Lower leg skin (tissue), 4 donors: ENCODE measurements around the gene OR4D1. TPM values are rescaled to one million over a fixed set of nuclear protein-coding genes. Genes with fewer than 3 reads are reported as not detected.

Experiments used
- DNase-seq, 2 donors: peaks; one replicate each; pipeline ENCODE4 v3.0.0-alpha.2; 2019; ENCODE audit warnings: low spot score in 2 of 2
- H3K4me3 ChIP-seq: fragments of 200-600 bp; sonication (generic); 2 replicates; pipeline ENCODE4 v1.5.1; 2017; ENCODE audit warnings: mild to moderate bottlenecking, low read depth; ENCODE audit not compliant: poor library complexity, severe bottlenecking
- CTCF ChIP-seq, 3 donors: fragments of 450-650 bp; IDR thresholded peaks; one replicate each; pipeline ENCODE4 v1.5.1; 2016; ENCODE audit warnings: antibody characterized with exemption in 3 of 3, mild to moderate bottlenecking in 3 of 3, moderate library complexity in 2 of 3
- POLR2A ChIP-seq, 2 donors: fragments of 450-650 bp; IDR thresholded peaks; one replicate each; pipeline ENCODE4 v1.6.1; 2016 to 2017; ENCODE audit warnings: antibody characterized with exemption in 2 of 2, mild to moderate bottlenecking in 1 of 2, moderate library complexity in 1 of 2
- WGBS, 2 donors: methylation state at CpG; one replicate each; pipeline ENCODE4 v1.1.5; 2018; 5-methylcytosine and 5-hydroxymethylcytosine counted together
- intact Hi-C: fragments of 100-400 bp; cut with DNase I; formaldehyde crosslinking; loops from one replicate; pipeline ENCODE4 v1.15.0; 2023; ENCODE audit warnings: low total_unique reads
- total RNA-seq, 4 donors: library from RNA; depleted of rRNA; stranded (reverse); fragments of >200 nt; gene quantifications; one replicate each; pipeline ENCODE4 v1.1.0, GENCODE V29; 2016

OR4D1 gene
- total RNA-seq, 4 donors from 2014 or later, result 0.17 TPM; not detected in 3

GRCh38 chr17:58195518-58196123, 47.4 kb downstream of the OR4D1 start:
- WGBS, 2 donors, result 82 to 83% methylated on average over 5 of the region's 5 CpGs
- TF ChIP-seq CTCF (IDR thresholded peaks at IDR 0.05) (no peak), POLR2A (IDR thresholded peaks at IDR 0.05) (no peak)
- no peak overlapping the region for H3K4me3 ChIP-seq
- no peak for DNase-seq
- intact Hi-C loops, result no loop called here

- no peak for DNase-seq
- WGBS, 2 donors, result 81 to 90% methylated on average over 7 of the region's 7 CpGs
- TF ChIP-seq POLR2A (IDR thresholded peaks at IDR 0.05), result no peak
- TF ChIP-seq CTCF (IDR thresholded peaks at IDR 0.05), result no peak
- intact Hi-C loops, result no loop called here
- H3K4me3 ChIP-seq, result no peak overlapping the region
These were observed 48.4 kb downstream of the OR4D1 start for GRCh38 chr17:58196610-58197009.

GRCh38 chr17:58200024-58200633, 51.9 kb downstream of the OR4D1 start:
- 31 to 50% methylated on average over 8 to 14 of the region's 14 CpGs for WGBS, 2 donors
- TF ChIP-seq POLR2A (IDR thresholded peaks at IDR 0.05) (no peak), CTCF (IDR thresholded peaks at IDR 0.05) (no peak)
- DNase-seq, result no peak

GRCh38 chr17:58202859-58203258, 54.7 kb downstream of the OR4D1 start:
- H3K4me3 ChIP-seq, result no peak overlapping the region
- intact Hi-C loops, result no loop called here
- 51 to 56% methylated on average over 7 of the region's 7 CpGs for WGBS, 2 donors
- no peak for TF ChIP-seq CTCF (IDR thresholded peaks at IDR 0.05)
- TF ChIP-seq POLR2A (IDR thresholded peaks at IDR 0.05), result no peak
- no peak for DNase-seq

More at GRCh38 chr17:58200024-58200633, 51.9 kb downstream of the OR4D1 start:
- H3K4me3 ChIP-seq, result no peak overlapping the region
- intact Hi-C loops, result no loop called here

GRCh38 chr17:58204796-58205195, 56.6 kb downstream of the OR4D1 start:
- intact Hi-C loops, result no loop called here
- TF ChIP-seq POLR2A (IDR thresholded peaks at IDR 0.05), result no peak
- WGBS, 2 donors, result 63 to 72% methylated on average over 5 of the region's 5 CpGs

GRCh38 chr17:58205936-58206335, 57.8 kb downstream of the OR4D1 start:
- 90 to 91% methylated on average over 10 to 11 of the region's 11 CpGs for WGBS, 2 donors
- intact Hi-C loops, result no loop called here
- TF ChIP-seq POLR2A (IDR thresholded peaks at IDR 0.05) (no peak), CTCF (IDR thresholded peaks at IDR 0.05) (no peak)
- DNase-seq, result no peak
- H3K4me3 ChIP-seq, result no peak overlapping the region

More at GRCh38 chr17:58204796-58205195, 56.6 kb downstream of the OR4D1 start:
- DNase-seq, result no peak
- H3K4me3 ChIP-seq, result no peak overlapping the region
